Fibroblast of gingiva (primary cell): ENCODE data around the gene AP1G2.
"Not testable (repeated sequence)": the region's sequence is repeated elsewhere in the genome, so short reads cannot be mapped to it uniquely, and the experiment has no call there.

Source experiments
- DNase-seq: peaks from one replicate; pipeline ENCODE4 v3.0.0-alpha.2; 2011; ENCODE audit warnings: low read depth

The AP1G2 gene

DNA sequence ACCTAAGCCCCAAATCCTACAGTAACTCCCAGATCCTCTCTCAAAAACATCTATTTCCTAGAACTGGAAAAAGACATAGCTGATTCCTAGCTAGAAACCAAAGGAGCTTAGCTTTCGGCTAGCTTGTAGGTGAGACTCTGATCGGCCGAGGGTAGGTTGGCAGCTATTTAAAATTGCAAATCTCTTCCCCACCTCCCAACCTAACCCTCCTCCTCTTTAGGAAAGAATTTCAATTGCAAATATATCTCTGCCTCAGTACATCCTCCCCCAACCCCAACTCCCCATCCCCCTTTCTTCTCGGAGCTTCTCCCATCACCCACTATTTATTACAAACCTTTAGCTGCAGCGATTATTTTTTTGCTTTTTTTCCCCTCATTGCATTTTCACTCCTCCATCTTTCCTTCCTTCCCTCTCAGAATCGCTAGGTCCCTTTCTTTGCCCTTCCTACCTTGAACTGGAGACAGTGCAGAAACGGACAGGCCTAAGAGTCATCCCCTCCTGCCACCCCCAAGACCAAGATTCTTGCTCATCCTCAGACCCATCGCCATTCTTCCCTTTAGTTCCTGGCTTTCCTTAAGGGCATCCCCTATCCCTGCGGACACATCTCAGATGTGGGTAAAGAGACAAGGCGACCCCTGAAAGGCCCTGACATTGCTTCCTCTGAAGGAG lies 29.4 kb downstream of the AP1G2 start:
- DNase-seq: no peak

DNA sequence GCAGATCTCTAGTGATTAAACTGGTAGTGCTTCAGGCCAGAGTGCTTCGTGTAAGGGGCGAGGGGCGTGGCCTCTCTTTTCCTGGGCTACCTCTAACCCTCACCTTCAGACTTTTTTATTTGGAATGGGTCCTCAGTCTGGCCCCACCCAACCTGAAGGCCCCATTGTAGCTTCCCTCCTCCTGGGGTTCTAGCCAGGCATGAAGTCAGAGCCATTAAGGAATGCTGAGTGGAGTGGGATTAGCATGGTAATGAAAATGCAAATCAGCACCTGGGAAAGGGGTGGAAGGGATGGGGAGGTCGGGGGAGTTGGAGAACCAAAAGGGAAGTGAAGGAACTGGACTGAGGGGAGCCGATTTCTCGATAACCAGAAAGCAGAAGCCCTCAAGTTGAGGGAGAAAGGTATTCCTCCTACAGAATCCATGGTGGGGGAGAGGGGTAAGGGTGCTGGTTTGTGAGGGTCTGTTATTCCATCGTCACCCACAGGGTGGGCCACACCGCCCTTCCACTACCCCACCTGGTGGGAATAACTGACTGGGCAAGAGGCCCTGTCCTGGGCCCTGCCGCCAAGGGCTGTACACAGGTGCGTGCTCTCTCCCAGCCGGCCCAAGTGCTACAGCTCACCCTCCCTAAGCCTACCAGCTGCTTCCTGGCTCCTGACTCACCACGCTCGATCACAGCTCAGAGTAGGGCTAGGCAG lies 30.1 kb downstream of the AP1G2 start:
- DNase-seq: no peak

DNA sequence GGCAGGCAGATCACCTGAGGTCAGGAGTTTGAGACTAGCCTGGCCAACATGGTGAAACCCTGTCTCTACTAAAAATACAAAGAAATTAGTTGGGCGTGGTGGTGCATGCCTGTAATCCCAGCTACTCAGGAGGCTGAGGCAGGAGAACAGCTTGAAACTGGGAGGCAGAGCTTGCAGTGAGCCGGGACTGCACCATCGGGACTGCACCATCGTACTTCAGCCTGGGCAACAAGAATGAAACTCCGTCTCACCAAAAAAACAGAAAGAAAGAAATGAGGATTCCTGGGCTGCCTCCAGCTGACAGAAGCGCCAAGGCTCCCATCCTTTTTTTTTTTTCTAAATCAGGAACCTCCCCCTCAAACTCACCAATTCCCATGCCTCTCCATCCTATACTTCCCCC lies 30.7 kb downstream of the AP1G2 start:
- DNase-seq: not testable (repeated sequence)

GRCh38 chr14:23536494-23536893 lies 31.1 kb downstream of the AP1G2 start:
- no peak for DNase-seq

DNA sequence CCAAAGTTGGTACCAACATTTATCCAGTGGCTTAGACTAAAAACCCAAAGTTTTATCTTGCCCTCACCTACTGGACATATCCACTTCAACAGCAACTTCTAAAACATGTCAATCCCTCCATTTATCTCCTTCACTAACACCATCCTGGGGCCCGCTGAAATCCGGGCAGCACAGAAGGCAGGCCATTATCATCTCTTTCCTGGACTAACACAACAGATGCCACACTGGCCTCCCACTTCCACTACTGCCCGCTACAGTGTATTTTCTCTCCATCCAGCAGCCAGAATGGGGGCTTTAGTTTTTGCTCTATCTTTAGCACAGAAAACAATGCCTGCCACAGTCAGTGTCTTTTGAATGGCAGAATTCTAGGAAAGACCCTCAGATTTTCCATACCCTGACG lies 31.6 kb downstream of the AP1G2 start:
- DNase-seq: no peak

- no peak for DNase-seq
Measured at GRCh38 chr14:23533652-23534435, 33.7 kb downstream of the AP1G2 start.

DNA sequence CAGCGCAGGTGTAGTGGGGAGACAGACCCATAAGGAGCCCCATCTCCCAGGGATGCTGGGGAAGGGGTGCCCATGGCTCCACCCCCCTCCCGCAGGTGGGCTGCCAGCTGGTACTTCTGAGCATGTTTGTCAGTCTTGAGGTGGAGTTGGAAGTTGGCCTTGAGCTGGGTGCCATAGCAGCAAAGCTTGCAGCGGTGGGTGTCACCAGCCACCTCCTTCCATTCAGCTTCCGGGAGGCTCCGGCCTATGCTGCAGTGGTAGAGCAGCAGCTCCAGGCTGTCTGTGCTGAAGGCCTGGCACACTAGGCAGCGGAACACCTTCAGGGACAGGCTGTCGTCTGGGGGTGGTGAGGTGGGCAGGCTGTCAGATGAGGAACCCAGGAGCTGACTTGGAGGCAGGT lies 34.9 kb downstream of the AP1G2 start:
- DNase-seq: no peak

GRCh38 chr14:23531391-23531790 lies 36.2 kb downstream of the AP1G2 start:
- DNase-seq: no peak

DNA sequence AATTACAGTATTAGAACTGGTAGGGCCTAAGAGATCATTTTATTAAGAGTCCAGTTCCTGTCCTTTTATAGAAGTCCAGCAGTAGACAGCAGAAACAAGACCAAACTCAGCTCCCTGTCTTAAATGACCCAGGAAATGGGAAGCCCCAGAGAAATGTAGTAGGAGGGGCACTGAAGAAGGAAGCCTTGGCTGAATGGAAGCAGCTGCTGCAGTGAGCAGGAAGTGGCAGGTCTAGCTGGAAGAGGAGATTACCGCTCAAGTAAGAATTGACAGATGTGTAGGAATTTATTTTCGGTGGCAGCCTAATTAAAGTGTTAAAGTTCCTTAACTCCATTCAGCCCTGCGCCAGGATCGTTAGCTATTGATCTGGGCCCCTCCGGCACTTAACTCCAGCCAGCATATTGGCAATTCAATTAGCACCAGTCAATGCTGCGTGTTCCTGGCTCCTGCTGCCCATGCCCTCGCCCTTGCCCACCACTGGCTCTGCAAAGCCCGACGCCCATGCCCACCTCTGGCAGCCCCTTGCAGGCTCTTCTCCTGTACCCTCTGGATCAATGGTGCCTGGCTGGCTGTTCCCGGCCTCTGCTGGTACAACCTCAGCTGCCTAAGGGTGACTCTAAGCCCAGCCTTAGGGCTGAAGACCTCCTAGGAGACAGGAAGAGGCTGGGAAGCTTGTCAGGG lies 37.1 kb downstream of the AP1G2 start:
- DNase-seq: no peak

GRCh38 chr14:23529016-23529415 lies 38.6 kb downstream of the AP1G2 start:
- DNase-seq: no peak

- no peak for DNase-seq
Measured at GRCh38 chr14:23528555-23528954, 39.0 kb downstream of the AP1G2 start.

DNA sequence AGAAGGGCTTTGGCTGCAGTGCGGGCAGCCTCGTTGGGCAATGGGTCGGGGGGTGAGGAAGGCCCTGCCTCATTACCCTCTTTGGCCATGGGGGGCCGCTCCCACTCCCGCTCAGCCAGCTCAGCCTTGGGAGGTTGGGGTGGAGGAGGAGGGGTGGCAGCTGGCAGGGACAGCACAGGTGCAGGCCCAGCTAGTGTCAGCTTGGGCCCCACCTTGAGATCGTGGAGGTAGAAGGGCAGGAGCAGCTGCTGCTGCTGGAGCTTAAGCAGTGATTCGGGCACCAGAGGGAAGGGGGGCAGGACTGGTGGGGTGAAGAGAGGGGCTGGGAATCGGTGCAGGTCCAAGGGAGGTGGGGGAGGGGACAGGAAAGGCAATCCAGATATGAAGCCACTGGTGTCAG lies 42.0 kb downstream of the AP1G2 start:
- DNase-seq: no peak

DNA sequence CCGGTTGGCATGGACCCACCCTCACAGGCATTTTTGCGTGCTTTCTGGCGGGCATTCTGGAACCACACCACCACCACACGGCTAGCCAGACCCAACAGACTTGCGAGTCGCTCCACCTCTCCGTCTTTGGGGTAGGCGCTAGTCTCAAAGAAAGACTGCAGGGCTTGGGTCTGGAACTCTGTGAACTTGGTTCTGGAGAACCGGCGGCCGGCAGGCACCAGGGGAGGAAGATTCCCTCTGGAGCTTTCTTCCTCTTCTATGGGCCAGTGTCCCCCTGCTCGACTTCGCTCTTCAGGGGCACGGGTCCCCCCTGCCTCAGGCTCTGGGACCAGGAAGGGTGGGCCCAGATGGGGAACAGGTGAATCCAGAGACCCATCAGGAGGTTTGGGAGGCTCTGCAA lies 42.6 kb downstream of the AP1G2 start:
- DNase-seq: no peak

DNA sequence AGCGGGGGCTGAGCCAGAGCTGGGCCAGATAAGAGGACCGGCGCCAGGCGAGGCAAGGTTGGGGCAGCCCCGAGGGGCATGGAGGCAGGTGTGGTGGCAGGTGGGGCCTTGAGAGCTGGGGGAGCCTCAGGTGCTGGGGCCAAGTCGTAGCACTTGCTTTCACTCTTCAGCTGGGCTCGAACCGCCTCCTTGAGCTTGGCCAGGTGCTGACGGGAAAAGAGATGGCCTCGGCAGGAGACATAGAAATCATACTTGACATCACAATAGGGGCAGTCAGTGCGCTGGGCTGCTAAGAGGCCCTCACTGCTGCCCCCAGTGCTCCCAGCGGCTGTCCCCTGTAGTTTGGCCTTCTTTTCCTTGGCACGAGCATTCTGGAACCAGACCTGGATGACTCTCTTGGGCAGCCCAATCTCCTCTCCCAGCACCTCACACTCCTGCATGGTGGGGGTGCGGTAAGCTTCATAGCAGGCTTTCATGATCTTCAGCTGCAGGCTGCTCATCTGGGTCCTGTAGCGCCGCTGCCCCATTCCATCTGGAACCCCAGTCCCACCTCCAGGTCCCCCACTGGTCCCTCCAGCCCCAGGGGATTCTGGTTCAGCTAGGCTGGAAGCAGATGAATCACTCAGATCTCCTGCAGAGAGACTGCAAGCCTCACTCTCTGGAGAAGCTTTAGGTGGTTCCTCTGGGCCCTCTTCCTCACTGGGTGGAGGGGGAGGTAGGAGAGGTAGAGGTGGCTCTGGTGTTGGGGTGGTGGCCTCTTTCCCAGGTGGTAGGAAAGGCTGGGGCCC lies 44.2 kb downstream of the AP1G2 start:
- DNase-seq: no peak

GRCh38 chr14:23522643-23523198 lies 44.9 kb downstream of the AP1G2 start:
- no peak for DNase-seq

DNA sequence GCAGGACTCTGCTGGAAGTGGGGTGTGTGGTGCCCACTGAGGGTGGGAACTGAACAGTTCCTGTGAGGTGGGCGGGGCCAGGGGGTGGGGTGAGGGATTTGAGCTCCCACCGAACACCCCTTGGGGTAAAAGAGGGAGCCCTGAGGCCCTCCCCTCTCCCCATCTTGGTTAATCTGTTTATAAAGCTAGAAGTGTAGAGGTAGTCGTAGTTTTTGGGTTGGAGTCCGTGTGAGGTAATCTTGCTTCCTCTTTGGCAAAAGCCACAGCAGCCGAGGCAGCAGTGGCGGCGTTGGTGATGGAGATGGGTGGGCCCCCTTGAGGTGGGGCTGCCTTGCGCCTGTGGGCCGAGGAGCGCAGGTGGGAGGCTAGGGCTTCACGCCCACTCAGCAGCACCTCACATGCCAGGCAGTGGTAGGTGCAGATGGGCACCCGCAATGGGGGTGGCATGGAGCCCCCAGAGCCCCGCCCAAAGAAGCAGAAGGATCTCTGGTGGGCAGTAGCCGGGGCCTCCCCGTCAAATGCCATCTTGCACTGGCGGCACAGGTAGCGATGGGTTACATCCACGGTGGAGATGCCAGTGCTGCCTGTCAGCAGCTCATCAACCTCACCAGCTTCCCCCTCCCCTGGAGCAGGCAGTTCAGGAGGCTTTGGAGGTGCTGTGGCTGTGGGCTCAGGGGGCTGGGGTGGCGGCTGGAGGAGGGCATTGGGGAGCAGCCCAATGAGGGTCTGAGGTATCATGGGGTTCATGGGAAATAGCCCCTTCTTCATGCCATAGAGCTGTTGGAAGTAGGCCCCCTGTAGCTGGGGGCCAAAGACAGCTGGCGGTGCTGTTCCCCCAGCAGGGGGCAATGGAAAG lies 45.6 kb downstream of the AP1G2 start:
- DNase-seq: no peak

GRCh38 chr14:23520899-23521533 lies 46.6 kb downstream of the AP1G2 start:
- no peak for DNase-seq

- DNase-seq: no peak
Measured at GRCh38 chr14:23518709-23519108, 48.9 kb downstream of the AP1G2 start.

DNA sequence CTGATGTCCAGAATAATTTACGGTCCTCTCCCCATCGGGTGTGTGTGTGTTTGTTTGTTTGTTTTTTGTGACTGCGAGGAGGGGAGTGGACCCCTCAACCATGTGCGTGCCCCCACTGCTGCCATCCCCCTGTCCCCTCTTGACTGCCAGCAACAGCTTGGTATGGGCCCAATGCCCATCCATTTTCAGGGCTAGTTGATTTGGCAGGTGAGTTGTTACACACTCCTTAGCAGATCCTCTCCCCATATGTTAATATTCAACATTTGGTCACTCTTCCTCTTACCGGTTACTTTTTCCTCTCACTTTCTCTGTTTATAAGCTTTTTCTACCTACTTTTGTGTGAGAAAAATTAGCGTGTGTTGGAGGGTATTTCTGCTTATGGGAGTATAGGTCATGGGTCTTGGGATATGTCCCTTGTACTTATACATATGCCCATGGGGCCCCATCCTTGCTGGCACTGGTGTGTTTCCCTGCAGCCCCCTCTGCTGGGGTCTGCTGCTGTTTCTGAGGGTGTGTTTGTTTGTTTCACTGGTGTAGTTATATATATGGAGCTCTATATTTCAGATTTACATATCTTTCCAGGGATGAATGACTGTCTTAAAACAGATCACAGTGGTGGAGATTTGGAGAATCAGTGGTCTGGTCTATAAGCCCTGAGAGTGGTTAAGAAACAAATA lies 49.8 kb downstream of the AP1G2 start:
- DNase-seq: no peak

GRCh38 chr14:23514644-23514957 lies 53.0 kb downstream of the AP1G2 start:
- no peak for DNase-seq
